Activated naive CD8-positive, alpha-beta T cell (primary cell): Measurements from ENCODE around the gene VSTM2B.

Experiments used
- H3K27ac Mint-ChIP-seq: one replicate; pipeline ENCODE4 v1.8.0; 2021; ENCODE audit warnings: mixed read lengths
- H3K27me3 Mint-ChIP-seq: one replicate; pipeline ENCODE4 v1.8.0; 2021; ENCODE audit warnings: mixed read lengths
- H3K36me3 Mint-ChIP-seq: one replicate; pipeline ENCODE4 v1.8.0; 2021; ENCODE audit warnings: mixed read lengths
- H3K4me1 Mint-ChIP-seq: one replicate; pipeline ENCODE4 v1.8.0; 2021; ENCODE audit warnings: low read depth, mixed read lengths
- H3K4me3 Mint-ChIP-seq: one replicate; pipeline ENCODE4 v1.8.0; 2021; ENCODE audit warnings: mild to moderate bottlenecking, mixed read lengths
- H3K9me3 Mint-ChIP-seq: one replicate; pipeline ENCODE4 v1.8.0; 2021; ENCODE audit warnings: low read depth, mixed read lengths

Gene VSTM2B

GRCh38 chr19:29609636-29610035 is 83.8 kb downstream of the VSTM2B start:
- H3K27ac Mint-ChIP-seq = no peak overlapping the region
- H3K36me3 Mint-ChIP-seq = peaks cover 17% of the 10 kb centered on the region
- peaks cover 31% of the 10 kb centered on the region for H3K4me1 Mint-ChIP-seq

DNA sequence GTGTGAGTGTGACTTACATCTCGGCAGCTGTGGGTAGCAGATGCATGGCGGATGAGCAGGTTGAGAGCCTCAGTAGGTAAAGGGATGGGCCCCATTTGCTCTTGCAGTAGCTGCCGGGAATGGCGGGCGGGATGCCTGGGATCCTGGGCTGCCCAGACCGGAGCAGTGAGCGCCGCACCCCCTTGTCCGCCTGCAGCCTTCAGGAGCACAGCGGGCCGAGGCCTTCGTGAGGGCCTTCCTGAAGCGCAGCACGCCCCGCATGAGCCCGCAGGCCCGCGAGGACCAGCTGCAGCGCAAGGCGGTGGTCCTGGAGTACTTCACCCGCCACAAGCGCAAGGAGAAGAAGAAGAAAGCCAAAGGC is 84.4 kb downstream of the VSTM2B start:
- H3K27ac Mint-ChIP-seq = no peak overlapping the region
- H3K9me3 Mint-ChIP-seq = no peaks in the 10 kb centered on the region
- H3K36me3 Mint-ChIP-seq = peaks cover 17% of the 10 kb centered on the region
- H3K4me1 Mint-ChIP-seq = peaks cover 29% of the 10 kb centered on the region
- H3K27me3 Mint-ChIP-seq = no peaks in the 10 kb centered on the region
- no peak overlapping the region for H3K4me3 Mint-ChIP-seq

More at GRCh38 chr19:29609636-29610035, 83.8 kb downstream of the VSTM2B start:
- Mint-ChIP-seq H3K27me3 (no peaks in the 10 kb centered on the region), H3K9me3 (no peaks in the 10 kb centered on the region), H3K4me3 (no peak overlapping the region)

DNA sequence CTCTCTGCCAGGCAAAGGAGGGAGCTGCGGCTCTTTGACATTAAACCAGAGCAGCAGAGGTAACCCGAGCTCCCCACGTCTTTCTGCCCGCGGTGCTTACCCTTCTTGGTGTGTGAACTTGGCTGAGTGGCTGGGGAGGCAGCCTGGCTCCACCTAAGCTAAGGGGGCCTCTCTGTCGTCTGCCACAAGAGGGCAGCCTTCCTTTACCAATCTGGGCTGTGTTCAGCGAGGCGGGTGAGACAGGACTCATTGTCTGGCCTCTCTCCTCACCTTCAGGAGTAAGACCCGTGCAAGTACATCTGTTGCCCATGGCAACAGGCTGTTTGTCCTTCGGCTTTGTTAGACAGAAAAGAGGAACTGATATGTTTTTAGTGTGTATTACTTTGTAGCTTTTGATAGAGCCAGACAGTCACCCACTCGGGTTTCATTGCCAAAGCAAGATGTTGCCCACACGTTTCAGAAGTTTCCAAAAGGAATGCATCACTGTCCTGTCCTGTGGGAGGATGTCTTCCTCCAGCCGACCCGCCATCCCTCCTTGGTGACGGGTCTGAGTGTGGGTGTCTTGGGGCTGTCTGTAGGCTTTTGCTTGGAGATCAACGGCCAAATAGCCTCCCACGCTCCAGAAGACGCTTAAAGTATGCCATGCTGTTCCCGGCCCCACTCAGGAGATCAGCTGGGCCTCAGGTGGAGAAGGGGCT is 84.9 kb downstream of the VSTM2B start:
- H3K27me3 Mint-ChIP-seq = no peaks in the 10 kb centered on the region

DNA sequence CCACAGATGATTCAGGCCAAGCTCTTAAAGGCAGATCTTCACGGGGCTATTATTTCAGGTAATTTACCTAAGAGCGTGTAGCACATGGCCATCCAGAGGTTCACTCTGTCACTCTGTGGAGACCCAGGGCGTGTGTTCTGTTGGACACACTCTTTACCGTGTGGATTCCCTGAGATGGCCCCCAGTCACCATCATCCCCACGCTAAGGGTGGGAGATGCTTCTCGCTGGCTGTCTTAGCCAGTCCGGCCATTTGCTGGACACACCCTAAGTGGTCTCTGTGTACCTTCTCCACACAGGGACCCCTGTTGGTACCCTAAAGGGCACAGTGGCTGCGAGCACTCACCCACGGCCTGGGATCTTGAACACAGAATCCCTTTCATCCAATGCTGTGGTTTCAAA is 86.3 kb downstream of the VSTM2B start:
- H3K36me3 Mint-ChIP-seq = peaks cover 17% of the 10 kb centered on the region
- no peak overlapping the region for H3K27ac Mint-ChIP-seq
- H3K27me3 Mint-ChIP-seq = no peaks in the 10 kb centered on the region
- peaks cover 12% of the 10 kb centered on the region for H3K4me1 Mint-ChIP-seq
- no peaks in the 10 kb centered on the region for H3K9me3 Mint-ChIP-seq
- no peak overlapping the region for H3K4me3 Mint-ChIP-seq

More for the DNA sequence above, 84.9 kb downstream of the VSTM2B start:
- Mint-ChIP-seq H3K36me3 (peaks cover 17% of the 10 kb centered on the region), H3K9me3 (no peaks in the 10 kb centered on the region), H3K4me1 (peaks cover 26% of the 10 kb centered on the region), H3K4me3 (no peak overlapping the region), H3K27ac (peak overlapping the region; percentile 50)

DNA sequence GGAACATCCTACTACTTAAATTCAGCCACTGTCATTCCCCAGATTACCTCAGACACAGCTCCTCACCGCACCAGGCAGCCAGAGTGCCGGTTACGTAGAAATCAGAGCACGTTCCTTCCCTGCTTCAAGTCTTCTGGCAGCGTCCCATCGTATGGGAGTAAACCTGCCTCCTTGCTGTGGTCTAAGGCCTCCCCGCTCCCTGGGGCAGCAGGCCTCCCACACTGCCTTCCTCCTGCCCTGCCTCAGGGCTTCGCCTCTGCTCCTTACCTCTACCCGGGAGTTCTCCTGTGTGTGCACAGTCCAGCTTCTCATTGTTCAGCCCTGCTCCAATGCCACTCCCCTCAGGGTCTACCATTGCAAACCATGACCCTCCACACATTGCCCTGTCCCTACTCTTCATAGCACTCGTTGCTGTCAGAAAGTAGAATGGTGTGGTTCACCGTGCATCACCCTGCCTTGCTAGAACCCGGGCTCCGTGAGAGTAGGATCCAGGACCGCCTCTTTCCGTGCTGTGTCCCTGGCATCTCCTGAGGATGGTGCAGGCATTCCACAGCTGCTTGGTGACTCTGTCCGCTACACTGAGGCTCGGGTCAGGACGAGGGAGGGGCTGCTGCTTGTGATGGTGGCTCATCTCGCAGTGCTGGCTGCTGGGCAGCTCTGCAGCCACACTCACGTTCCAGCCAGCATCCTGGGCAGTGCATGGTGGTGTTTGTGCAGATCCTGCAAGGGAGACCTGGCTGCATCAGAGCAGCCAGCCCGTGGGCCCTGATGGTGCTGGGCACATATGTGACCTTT is 87.2 kb downstream of the VSTM2B start:
- H3K36me3 Mint-ChIP-seq = peaks cover 17% of the 10 kb centered on the region
- H3K9me3 Mint-ChIP-seq = no peaks in the 10 kb centered on the region
- no peak overlapping the region for H3K27ac Mint-ChIP-seq
- H3K4me3 Mint-ChIP-seq = no peak overlapping the region
- H3K27me3 Mint-ChIP-seq = no peaks in the 10 kb centered on the region
- peaks cover 10% of the 10 kb centered on the region for H3K4me1 Mint-ChIP-seq

DNA sequence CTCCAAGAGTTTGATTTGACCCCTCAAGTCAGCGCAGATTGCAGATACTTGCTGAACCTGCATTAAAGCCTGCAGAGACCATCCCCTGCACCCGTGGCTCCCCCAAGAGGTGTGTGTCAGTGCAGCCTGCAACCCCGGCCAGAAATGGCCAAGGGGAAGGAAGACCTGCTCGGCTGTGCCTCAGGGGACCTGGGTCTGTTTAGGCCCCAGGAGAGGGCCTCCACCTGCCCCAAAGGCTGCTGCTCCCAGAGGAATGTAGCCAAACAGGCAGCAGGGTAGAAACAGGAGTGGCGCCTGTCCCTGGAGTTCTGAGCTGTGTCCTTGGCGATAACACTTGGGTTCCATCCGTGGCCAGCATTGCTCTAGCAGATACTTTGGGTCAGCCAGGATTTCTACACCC is 88.3 kb downstream of the VSTM2B start:
- Mint-ChIP-seq H3K36me3 (peaks cover 12% of the 10 kb centered on the region), H3K4me1 (peaks cover 6% of the 10 kb centered on the region), H3K27ac (no peak overlapping the region), H3K9me3 (no peaks in the 10 kb centered on the region), H3K27me3 (no peaks in the 10 kb centered on the region), H3K4me3 (no peak overlapping the region)
